HG03342 (cell line): ENCODE results near the gene ZPR1.
"Not testable (repeated sequence)": the region's sequence is repeated elsewhere in the genome, so short reads cannot be mapped to it uniquely, and the experiment has no call there.

Experiments
- ATAC-seq: cut with Tn5 transposase; IDR thresholded peaks from one replicate; pipeline ENCODE4 v1.9.1; 2021; ENCODE audit warnings: mild to moderate bottlenecking, moderate library complexity; ENCODE audit not compliant: unreplicated experiment

ZPR1 gene

GRCh38 chr11:116825434-116825833 lies 37.6 kb upstream of the ZPR1 start:
- ATAC-seq, result no peak

- no peak for ATAC-seq
These were observed 35.4 kb upstream of the ZPR1 start, which contains the start of gene APOA4 for GRCh38 chr11:116823031-116823843. Gene APOA4 (minus strand): TSS chr11:116823304. CDS start chr11:116823191, 113 bp downstream.

- ATAC-seq, result no peak
These were observed 34.8 kb upstream of the ZPR1 start for GRCh38 chr11:116822575-116822974.

- no peak for ATAC-seq
These were observed 33.5 kb upstream of the ZPR1 start for GRCh38 chr11:116821050-116821918.

GRCh38 chr11:116819049-116819448 lies 31.2 kb upstream of the ZPR1 start:
- ATAC-seq, result no peak

- ATAC-seq, result no peak
These were observed 26.7 kb upstream of the ZPR1 start for GRCh38 chr11:116814502-116814901.

- ATAC-seq, result no peak
These were observed 26.1 kb upstream of the ZPR1 start for GRCh38 chr11:116813781-116814471.

GRCh38 chr11:116813170-116813569 lies 25.3 kb upstream of the ZPR1 start:
- ATAC-seq, result no peak

GRCh38 chr11:116812109-116812508 lies 24.3 kb upstream of the ZPR1 start:
- no peak for ATAC-seq

- ATAC-seq, result no peak
These were observed 23.4 kb upstream of the ZPR1 start for GRCh38 chr11:116811194-116811593.

- no peak for ATAC-seq
These were observed 20.7 kb upstream of the ZPR1 start for GRCh38 chr11:116808262-116809175.

- no peak for ATAC-seq
These were observed 19.9 kb upstream of the ZPR1 start for GRCh38 chr11:116807601-116808261.

GRCh38 chr11:116804001-116804400 lies 16.2 kb upstream of the ZPR1 start:
- ATAC-seq, result no peak

- ATAC-seq, result not testable (repeated sequence)
These were observed 13.8 kb upstream of the ZPR1 start for GRCh38 chr11:116801662-116802061.

GRCh38 chr11:116800610-116801009 lies 12.8 kb upstream of the ZPR1 start:
- ATAC-seq, result no peak

GRCh38 chr11:116798368-116798767 lies 10.5 kb upstream of the ZPR1 start:
- no peak for ATAC-seq

- no peak for ATAC-seq
These were observed 10.0 kb upstream of the ZPR1 start for GRCh38 chr11:116797816-116798215.

- no peak for ATAC-seq
These were observed 8.7 kb upstream of the ZPR1 start for GRCh38 chr11:116796548-116796947.

GRCh38 chr11:116794851-116795250 lies 7.0 kb upstream of the ZPR1 start:
- ATAC-seq, result no peak

- ATAC-seq, result no peak
These were observed 5.9 kb upstream of the ZPR1 start for GRCh38 chr11:116793772-116794097.
